Upper lobe of left lung (tissue), 4 donors: ENCODE measurements around the gene BCL7A.

Source experiments
- CTCF ChIP-seq, 6 experiments: fragments of 450-650 bp in 4 of 6; fragments of 200-600 bp in 2 of 6; sonication (generic) in 2 of 6; IDR thresholded peaks; one replicate each; pipeline ENCODE4 v1.5.1; 2016 to 2019; ENCODE audit warnings: antibody characterized with exemption in 6 of 6
- POLR2A ChIP-seq, 4 donors: fragments of 450-650 bp; IDR thresholded peaks; one replicate each; pipeline ENCODE4 v1.5.1; 2016 to 2017; ENCODE audit warnings: antibody characterized with exemption in 4 of 4, mild to moderate bottlenecking in 2 of 4
- POLR2AphosphoS5 ChIP-seq, 2 donors: sonication (generic); formaldehyde crosslinking; IDR thresholded peaks; one replicate each; pipeline ENCODE4 v1.5.1; 2017; ENCODE audit warnings: antibody characterized with exemption in 2 of 2

GRCh38 chr12:122032580-122032979 is 10.9 kb downstream of the BCL7A start:
- TF ChIP-seq CTCF (IDR thresholded peaks at IDR 0.05) (no peak), POLR2A (IDR thresholded peaks at IDR 0.05) (no peak), POLR2AphosphoS5 (IDR thresholded peaks at IDR 0.05) (no peak)
